DMS53 treated with DMSO at 0.1 percent for 48 hours (cell line): Measurements from ENCODE around the gene CEP162.
"Not testable (repeated sequence)": the region's sequence is repeated elsewhere in the genome, so short reads cannot be mapped to it uniquely, and the experiment has no call there.

ENCODE experiments used
- DNase-seq: peaks from one replicate; lab custom pipeline; 2025; ENCODE audit not compliant: unreplicated experiment; lab: John Stamatoyannopoulos, UW

Gene CEP162

DNA sequence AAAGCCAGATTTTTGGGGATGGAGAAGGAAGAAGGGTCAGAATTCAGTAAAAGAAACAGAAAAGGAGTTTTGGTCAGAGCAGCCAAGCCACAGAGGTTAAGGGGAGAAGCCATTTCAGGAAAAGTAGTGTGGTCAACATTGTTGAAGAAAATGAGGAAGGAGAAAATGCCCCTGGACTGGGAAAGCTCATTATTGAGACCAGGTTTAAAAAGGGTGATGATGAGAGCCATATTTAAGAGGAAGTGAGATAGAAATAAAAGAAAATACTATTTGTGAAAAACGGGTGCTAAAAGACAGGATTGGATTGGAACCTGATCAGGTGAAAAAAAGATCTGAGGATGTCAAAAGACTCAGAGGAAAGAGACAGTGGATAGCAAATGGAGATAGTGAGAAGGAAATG is 75.8 kb downstream of the CEP162 start:
- no peak for DNase-seq

DNA sequence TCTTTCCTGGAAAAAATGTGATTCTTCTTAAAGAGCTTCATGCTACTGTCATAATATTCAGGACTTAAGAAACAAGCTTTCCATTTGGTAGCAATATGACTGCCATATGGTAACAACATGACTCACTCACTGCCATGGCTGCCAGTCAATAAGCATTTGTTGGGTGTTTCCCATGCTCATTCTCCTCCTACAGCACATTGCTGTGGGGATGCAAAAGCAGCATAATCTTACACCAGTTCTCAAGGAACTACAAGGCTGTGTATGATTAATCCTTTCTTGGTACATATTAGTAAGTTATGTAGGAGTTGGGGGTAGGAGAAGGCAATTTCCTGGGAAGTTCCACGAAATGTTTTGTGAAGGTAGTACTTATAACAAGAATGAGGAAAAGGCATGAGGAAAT is 76.7 kb downstream of the CEP162 start:
- no peak for DNase-seq

DNA sequence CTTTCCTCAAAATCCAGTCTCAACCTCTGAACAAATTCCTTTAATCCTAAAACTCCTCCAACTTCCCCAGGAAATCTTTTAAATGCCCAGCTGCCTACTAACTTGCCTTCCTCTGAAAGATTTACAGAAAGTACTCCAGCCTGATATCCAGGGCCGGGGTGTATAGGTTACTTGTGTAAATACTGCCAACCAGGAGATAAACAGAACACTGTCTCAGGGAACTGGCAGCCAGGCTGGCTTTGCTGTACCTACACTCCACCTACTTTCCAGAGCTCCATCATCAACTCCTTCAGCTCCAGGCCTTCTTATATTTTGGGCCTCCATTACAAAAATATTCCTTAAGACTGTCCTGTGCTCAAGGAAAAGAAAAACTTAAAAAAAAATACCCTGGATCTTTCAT is 85.9 kb downstream of the CEP162 start:
- DNase-seq: no peak

DNA sequence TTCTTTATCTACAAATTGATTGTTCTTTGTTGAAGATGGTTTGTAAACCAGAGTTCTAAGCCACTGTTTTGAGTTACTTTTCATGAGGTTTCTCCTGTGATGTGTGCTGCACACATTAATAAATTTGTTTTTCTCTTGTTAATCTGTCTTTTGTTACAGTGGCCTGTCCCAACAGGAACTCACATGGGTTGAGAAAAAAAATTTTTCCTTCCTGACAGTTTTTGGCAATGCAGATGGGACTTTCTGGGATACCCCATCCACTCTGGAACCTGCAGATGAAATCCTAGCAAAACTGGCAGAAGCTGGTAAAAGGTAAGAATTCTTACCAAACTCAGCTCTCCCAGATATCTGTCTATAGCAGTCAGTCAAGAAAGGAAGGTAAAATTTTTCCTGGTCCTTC is 88.1 kb downstream of the CEP162 start:
- DNase-seq: no peak

DNA sequence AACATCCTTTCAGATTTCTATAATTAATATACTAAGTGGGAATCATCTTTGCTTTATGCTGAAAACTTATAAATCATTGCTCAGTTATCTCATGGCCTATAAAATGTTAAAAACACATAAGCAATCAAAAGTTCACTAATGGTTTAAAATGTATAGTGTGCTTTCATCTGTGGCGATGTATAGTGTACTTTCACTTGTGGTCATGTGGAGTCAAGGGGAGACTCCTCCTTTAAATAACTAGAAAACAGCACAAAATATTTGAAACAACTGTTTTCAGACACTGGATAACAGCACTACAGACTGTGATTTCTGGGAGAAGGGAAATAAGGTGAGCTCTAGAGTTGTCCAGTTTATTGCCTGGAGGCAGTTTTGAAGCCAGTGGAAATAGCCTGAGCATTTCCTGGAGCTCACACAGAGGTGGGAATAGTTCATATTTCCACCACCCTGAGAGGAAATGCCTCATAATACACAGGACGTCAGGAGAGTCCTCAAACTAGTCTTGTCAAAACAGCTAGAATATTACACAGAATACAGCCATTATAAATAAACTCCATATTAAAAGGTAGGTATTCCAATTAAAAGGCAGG is 89.4 kb downstream of the CEP162 start:
- DNase-seq: no peak

DNA sequence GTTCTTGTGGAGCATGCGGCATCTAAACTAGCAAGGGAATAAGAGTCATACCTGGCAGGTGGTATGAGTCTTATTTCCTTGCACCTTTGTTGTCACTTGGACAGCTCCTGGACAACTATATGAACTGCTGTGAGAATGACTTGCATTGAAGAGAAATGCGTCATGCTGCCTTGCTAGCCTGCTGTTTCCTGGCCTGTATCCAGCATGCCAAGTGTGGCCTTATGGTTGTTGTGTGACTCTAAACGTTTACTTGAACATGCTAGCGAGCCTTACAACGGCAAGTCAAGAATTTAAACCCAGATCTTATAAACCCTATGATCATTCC is 90.4 kb downstream of the CEP162 start:
- no peak for DNase-seq

DNA sequence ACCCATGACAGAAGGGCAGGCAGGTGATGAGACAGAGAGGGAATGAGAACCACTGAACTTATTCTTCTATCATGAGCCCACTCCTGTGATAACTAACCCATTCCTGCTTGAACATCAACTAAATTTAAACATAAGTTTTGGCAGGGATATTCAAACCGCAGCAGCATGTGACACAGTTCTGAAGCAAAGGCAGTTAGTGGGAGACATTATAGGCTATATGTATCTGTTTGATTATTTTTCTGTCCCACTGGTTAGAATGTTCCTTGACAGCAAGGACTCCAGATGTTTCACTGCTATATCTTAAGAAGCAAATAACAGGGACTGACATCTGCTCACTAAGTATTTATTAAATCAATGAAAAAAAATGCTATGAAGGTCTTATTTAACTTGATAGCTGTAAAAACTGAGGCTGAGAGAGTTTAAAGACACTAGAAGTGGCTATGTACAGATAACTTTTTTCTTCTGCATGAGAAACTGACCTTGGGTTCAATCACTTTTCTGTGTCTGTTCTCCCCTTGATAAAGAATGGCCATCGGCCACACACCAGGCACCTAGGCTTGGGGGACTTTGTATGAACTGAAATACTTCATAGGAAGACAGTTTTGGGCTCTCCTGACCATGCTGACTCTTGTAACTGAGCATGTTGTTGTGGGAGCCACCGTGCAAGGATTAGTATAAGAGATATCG is 90.9 kb downstream of the CEP162 start:
- no peak for DNase-seq

DNA sequence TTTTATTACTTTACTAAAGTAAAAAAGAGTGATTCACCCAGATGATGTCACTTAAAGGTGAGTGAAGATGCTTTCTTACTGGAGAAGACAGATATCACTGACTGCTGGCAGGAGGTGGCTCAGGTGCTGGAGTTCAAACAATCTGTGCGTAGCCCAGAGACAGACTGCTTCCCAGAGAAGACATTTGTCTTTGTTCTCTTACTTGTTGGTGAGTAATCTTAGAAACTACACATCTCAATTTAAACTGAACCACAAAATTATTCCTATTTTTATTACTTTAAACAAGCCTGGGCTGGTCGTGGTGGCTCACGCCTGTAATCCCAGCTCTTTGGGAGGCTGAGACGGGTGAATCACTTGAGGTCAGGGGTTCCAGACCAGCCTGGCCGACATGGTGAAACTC is 92.2 kb downstream of the CEP162 start:
- no peak for DNase-seq

DNA sequence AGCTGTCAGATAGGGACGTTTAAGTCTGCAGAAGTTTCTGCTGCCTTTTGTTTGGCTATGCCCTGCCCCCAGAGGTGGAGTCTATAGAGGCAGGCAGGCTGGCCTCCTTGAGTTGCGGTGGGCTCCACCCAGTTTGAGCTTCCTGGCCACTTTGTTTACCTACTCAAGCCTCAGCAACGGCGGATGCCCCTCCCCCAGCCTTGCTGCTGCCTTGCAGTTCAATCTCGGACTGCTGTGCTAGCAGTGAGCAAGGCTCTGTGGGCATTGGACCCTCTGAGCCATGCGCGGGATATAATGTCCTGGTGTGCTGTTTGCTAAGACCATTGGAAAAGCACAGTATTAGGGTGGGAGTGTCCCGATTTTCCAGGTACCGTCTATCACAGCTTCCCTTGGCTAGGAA is 94.1 kb downstream of the CEP162 start:
- DNase-seq: not testable (repeated sequence)

DNA sequence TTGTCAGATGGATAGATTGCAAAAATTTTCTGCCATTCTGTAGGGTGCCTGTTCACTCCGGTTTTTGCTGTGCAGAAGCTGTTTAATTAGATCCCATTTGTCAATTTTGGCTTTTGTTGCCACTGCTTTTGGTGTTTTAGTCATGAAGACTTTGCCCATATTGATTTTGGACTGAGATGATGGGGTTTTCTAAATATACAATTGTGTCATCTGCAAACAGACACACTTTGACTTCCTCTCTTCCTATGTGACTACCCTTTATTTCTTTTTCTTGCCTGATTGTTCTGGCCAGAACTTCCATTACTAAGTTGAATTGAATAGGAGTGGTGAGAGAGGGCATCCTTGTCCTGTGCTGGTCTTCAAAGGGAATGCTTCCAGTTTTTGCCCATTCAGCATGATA is 97.9 kb downstream of the CEP162 start:
- not testable (repeated sequence) for DNase-seq

DNA sequence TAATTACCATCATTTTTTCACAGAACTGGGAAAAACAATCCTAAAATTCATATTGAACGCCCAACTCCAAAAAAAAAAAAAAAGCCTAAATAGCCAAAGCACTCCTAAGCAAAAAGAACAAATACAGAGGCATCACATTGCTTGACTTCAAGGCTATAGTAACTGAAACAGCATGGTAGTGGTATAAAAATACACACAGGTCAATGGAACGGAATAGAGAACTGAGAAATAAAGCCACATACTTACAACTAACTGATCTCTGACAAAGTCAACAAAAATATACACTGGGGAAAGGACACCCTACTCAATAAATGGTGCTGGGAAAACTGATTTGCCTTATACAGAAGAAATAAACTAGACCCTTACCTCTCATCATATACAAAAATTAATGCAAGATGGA is 104.3 kb downstream of the CEP162 start:
- DNase-seq: no peak

DNA sequence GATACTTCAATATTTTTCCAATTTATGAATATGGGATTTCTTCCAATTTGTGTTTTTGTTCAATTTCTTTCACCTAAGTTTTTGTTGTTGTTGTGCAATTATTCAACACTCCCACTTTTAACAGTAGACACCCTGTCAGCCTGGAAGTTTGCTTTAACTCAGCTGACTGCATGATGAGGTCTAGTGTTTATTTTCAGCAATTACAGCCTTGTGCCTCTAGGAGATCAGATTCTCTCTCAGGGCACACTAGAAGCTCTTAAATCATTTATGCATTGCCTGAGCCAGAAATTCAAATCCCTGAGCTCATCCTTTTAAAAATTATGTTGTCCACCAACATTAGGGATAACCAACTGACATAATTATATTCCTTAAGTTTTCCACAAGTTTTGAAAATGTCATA is 108.2 kb downstream of the CEP162 start:
- no peak for DNase-seq

DNA sequence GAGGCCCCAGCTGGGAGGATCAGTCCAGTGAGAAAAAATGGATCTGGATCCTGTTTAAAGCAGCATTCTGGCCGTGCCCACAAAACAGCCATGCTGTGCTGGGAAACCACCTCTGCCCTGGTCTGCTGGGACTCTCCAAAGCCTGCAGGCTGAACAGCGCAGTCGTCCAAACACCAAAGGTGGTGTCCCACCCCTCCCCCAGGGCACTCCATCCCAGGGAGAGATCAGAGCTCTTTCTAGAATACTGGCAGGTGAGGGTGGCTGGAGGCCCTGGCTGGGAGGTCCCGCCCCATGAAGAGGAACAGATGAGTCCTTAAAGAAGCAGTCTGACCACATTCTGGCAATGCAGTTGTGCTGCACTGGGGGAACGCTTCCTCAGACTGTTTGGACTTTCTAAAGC is 109.3 kb downstream of the CEP162 start:
- no peak for DNase-seq

DNA sequence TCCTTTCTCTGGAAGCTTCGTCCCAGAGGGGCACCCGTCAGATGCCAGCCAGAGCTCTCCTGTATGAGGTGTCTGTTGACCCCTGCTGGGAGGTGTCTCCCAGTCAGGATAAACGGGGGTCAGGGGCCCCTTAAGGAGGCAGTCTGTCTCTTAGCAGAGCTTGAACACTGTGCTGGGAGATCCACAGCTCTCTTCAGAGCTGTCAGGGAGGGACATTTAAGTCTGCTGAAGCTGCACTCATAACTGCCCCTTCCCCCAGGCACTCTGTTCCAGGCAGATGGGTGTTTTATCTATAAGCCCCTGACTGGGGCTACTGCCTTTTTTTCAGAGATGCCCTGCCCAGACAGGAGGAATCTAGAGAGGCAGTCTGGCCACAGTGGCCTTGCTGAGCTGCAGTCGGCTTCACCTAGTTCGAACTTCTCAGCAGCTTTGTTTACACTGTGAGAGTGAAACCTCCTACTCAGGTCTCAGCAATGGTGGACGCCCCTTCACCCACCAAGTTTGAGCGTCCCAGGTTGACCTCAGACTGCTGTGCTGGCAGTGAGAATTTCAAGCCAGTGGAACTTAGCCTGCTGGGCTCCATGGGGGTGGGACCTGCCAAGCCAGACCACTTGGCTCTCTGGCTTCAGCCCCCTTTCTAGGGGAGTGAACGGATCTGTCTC is 112.4 kb downstream of the CEP162 start:
- not testable (repeated sequence) for DNase-seq

DNA sequence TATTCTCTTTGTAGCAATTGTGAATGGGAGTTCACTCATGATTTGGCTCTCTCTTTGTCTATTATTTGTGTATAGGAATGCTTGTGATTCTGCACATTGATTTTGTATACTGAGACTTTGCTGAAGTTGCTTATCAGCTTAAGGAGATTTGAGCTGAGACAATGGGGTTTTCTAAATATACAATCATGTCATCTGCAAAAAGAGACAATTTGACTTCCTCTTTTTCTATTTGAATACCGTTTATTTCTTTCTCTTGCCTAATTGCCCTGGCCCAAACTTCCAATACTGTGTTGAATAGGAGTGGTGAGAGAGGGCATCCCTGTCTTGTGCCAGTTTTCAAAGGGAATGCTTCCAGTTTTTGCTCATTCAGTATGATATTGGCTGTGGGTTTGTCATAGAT is 116.1 kb downstream of the CEP162 start:
- not testable (repeated sequence) for DNase-seq

DNA sequence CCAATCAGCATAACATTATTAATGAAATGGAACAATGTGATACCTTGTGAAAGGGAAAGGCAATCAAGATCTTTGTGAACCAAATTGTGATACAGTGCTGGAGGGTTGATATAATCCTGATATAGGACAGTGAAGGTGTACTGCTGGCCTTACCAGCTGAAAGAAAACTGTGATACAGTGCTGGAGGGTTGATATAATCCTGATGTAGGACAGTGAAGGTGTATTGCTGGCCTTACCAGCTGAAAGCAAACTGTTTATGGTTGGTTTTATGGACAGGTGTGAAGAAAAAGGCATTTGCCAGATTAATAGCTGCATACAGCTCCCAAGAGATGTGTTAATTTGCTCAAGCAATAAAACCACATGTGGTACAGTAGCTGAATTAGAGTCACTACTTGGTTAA is 119.9 kb downstream of the CEP162 start:
- no peak for DNase-seq

DNA sequence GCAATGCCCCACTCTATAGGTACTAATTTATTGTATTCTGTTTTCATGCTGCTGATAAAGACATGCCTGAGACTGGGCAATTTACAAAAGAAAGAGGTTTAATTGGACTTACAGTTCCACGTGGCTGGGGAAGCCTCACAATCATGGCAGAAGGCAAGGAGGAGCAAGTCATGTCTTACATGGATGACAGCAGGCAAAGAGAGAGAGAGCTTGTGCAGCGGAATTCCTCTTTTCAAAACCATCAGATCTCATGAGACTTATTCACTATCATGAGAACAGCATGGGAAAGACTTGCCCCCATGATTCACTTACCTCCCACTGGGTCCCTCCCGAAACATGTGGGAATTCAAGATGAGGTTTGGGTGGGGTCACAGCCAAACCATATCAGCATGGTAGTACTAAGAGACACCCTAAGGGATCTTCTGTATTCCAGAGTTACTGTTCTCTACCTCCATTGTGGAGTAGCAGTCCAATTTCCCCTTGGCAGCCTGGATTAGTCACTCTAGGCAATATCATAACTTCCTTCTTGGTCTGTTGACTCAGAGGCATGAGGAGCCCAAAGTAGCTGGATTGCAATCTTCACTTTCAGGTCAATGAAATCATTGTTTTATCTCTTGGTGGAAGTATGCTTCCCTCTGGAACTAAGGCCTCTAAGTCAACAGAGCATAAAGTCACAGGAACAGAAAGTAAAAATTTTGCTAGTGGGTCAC is 122.1 kb downstream of the CEP162 start:
- not testable (repeated sequence) for DNase-seq

DNA sequence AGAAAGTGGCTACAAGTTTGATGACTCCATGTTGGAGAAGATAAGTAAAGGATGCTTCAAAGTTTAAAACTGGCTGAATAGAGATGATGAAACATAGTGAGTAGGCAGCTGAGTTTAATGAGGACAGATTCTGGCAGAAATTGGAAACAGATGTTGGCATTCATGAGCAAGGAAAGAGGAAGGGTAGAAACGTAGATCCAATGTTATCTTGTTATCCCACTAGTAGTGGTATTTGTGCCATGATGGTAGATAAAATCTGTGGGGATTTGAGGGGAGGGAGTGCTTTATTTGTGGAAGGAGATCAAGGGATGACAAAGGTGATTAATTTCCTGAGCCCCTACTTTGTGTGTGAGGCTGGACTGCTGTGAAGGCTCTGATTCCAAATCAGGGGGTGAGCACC is 124.4 kb downstream of the CEP162 start:
- DNase-seq: no peak

DNA sequence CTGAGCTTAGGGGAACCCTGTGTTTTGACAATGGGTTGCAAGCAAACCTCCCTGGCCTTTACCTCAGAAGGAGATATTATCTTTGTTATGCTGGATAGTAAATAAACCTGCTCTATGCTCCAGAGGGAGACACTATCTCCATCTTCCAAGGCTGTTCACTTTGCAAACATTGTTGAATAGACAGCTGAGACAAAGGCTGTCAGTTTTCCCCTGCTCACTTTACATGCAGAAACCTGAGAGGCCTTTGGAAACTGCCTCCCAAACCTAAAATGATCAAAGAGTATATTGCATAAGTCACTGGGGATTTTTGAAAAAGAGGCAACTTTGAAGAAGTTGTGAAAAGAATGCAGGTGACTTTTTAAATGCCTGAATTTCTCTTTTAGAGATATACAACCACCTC is 132.3 kb downstream of the CEP162 start:
- no peak for DNase-seq

DNA sequence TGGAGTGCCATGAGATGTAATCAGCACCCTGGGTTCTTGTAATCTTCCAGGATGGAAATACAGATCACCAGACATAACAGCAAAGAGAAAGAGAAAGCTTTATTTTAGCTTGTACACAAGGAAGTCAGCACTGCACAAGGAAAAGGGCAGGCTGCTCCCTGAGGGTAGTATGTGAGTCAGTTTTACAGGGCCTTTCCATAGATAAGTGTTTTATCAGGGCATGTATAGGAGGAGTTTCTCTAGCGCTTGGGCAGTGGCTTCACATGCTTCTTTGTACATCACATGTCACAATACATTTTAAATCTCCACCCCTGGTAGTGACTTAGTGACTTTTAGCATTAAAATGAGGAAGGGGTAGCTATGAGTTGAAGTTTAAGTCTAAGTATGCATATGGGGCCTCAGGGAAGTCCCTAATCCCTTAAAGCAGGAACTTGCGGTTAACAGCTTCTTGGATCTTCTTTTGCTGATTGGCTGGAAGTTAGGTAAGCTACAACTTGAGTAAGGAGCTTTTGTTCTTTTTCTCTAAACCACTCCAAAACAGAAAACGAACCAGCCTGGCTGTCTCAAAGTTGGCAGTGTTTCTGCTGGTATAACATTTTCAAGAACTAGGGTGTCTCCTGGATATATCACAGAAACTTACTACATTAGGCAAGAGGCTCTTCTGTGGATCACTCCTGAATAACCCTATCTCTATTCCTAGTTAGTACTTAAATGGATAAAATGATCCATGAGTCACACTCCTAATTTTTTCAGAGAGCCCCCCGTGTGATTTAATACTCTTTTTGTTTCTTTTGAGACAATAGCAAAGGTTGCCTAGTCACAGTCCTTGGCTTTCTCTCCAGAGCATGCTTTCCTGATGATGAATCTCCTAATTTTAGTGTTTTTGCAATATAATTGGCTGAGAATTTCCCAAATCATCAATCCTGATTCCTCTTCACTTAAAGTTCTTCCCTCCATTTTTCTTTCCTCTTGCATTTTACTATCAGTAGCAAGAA is 133.7 kb downstream of the CEP162 start:
- no peak for DNase-seq

DNA sequence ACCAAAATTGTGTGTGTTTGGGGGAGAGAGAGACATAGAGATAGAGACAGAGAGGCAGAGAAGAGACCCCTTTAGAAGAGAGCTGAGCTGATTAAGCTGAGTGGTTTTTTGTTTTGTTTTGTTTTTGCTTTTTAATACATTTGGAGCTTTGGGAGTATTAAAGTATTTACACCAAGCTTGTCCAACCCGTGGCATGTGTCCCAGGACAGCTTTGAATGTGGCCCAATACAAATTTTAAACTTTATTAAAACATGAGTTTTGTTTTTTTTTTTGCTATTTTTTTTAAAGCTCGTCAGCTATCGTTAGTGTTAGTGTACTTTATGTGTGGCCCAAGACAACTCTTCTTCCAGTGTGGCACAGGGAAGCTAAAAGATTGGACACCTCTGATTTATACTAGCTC is 137.9 kb downstream of the CEP162 start:
- DNase-seq: no peak
